Spleen (tissue), 11 donors: ENCODE results near the gene SLC29A3. TPM values are rescaled to one million over a fixed set of nuclear protein-coding genes. Genes with fewer than 3 reads are reported as not detected.

Experiments
- DNase-seq: peaks from one replicate; pipeline ENCODE4 v3.0.0-alpha.2; 2020
- H3K27ac ChIP-seq, 8 donors: fragments of 200-600 bp; sonication (generic) in 7 of 8; 1 replicate in 4 of 8; 2 replicates in 4 of 8; pipeline versions ENCODE4 v1.5.0 to v1.8.0; 2016 to 2021; ENCODE audit warnings: inconsistent platforms in 4 of 8, mild to moderate bottlenecking in 4 of 8, moderate library complexity in 1 of 8
- H3K27me3 ChIP-seq, 7 donors: fragments of 200-600 bp; sonication (generic) in 6 of 7; replicated peaks in 1 of 7; 1 replicate in 4 of 7; 2 replicates in 3 of 7; pipeline versions ENCODE4 v1.5.0 to v1.8.0; 2016 to 2021; ENCODE audit warnings: inconsistent platforms in 3 of 7, mild to moderate bottlenecking in 1 of 7
- H3K36me3 ChIP-seq, 6 donors: fragments of 200-600 bp; sonication (generic) in 5 of 6; 1 replicate in 4 of 6; 2 replicates in 2 of 6; pipeline versions ENCODE4 v1.5.0 to v1.8.0; 2016 to 2021; ENCODE audit warnings: inconsistent platforms in 2 of 6
- H3K4me1 ChIP-seq, 6 donors: fragments of 200-600 bp; sonication (generic) in 5 of 6; 1 replicate in 3 of 6; 2 replicates in 3 of 6; pipeline versions ENCODE4 v1.5.0 to v1.8.0; 2016 to 2021; ENCODE audit warnings: inconsistent platforms in 3 of 6
- H3K4me3 ChIP-seq, 8 donors: fragments of 200-600 bp; sonication (generic) in 7 of 8; 1 replicate in 4 of 8; 2 replicates in 4 of 8; pipeline versions ENCODE4 v1.5.0 to v1.8.0; 2016 to 2021; ENCODE audit warnings: inconsistent platforms in 4 of 8, mild to moderate bottlenecking in 4 of 8, moderate library complexity in 2 of 8
- H3K9me3 ChIP-seq, 8 donors: fragments of 200-600 bp; sonication (generic) in 7 of 8; 1 replicate in 4 of 8; 2 replicates in 4 of 8; pipeline versions ENCODE4 v1.5.0 to v1.8.0; 2016 to 2021; ENCODE audit warnings: inconsistent platforms in 4 of 8
- CTCF ChIP-seq, 11 experiments: fragments of 200-600 bp in 7 of 11; fragments of 450-650 bp in 4 of 11; sonication (generic) in 4 of 11; IDR thresholded peaks in 8 of 11; conservative IDR thresholded peaks in 3 of 11; 1 replicate in 7 of 11; 2 replicates in 4 of 11; pipeline versions ENCODE4 v1.4.0 to v1.8.0; 2016 to 2021; ENCODE audit warnings: antibody characterized with exemption in 11 of 11, inconsistent platforms in 4 of 11, mild to moderate bottlenecking in 1 of 11
- POLR2A ChIP-seq, 3 donors: fragments of 450-650 bp; IDR thresholded peaks; one replicate each; pipeline ENCODE4 v1.5.1; 2017; ENCODE audit warnings: antibody characterized with exemption in 3 of 3, mild to moderate bottlenecking in 1 of 3
- POLR2AphosphoS5 ChIP-seq, 3 donors: sonication (generic); formaldehyde crosslinking; IDR thresholded peaks; one replicate each; pipeline ENCODE4 v1.5.1; 2017; ENCODE audit warnings: antibody characterized with exemption in 3 of 3
- WGBS, 5 donors: extraction: QIAGEN DNeasy Blood & Tissue Kit in 3 of 5; methylation state at CpG; one replicate each; pipeline versions ENCODE4 v1.1.5 to v1.1.7; 2013 to 2018; 5-methylcytosine and 5-hydroxymethylcytosine counted together
- intact Hi-C: fragments of 100-400 bp; cut with DNase I; formaldehyde crosslinking; loops from one replicate; pipeline ENCODE4 v1.15.0; 2023; ENCODE audit warnings: low total_unique reads
- polyA plus RNA-seq, 3 donors: library from polyadenylated mRNA; stranded (reverse); fragments of 200-250 nt; gene quantifications; one replicate each; pipeline ENCODE4 v1.2.1, GENCODE V29; 2013
- total RNA-seq, 7 donors: library from RNA; depleted of rRNA in 3 of 7; stranded (reverse); fragments of >200 nt in 3 of 7; fragmentation: NEBNext Ultra II Directional in 4 of 7; extraction: Animal tissue kit (Norgen Biotek cat#: 25700) in 4 of 7; gene quantifications; one replicate each; pipeline versions ENCODE4 v1.1.0 to v1.2.1, GENCODE V29; 2016 to 2021
- donor health status: healthy with polysubstance abuse.
- donor health status: DM: no; HTN: no; CAD: no; lungs with moderate emphysema.
- donor health status: DM: no; HTN: no; CAD: no.
- donor health status: Bipolar disorder and iron deficiency.
- donor health status: healthy.
- donor health status: DM: no; HTN: no; CAD: no.
- donor health status: DM: yes; HTN: yes; CAD: no.

SLC29A3 gene
- total and polyA plus RNA-seq, 10 donors = 3.3 to 15.6 (median 7.7) TPM

DNA sequence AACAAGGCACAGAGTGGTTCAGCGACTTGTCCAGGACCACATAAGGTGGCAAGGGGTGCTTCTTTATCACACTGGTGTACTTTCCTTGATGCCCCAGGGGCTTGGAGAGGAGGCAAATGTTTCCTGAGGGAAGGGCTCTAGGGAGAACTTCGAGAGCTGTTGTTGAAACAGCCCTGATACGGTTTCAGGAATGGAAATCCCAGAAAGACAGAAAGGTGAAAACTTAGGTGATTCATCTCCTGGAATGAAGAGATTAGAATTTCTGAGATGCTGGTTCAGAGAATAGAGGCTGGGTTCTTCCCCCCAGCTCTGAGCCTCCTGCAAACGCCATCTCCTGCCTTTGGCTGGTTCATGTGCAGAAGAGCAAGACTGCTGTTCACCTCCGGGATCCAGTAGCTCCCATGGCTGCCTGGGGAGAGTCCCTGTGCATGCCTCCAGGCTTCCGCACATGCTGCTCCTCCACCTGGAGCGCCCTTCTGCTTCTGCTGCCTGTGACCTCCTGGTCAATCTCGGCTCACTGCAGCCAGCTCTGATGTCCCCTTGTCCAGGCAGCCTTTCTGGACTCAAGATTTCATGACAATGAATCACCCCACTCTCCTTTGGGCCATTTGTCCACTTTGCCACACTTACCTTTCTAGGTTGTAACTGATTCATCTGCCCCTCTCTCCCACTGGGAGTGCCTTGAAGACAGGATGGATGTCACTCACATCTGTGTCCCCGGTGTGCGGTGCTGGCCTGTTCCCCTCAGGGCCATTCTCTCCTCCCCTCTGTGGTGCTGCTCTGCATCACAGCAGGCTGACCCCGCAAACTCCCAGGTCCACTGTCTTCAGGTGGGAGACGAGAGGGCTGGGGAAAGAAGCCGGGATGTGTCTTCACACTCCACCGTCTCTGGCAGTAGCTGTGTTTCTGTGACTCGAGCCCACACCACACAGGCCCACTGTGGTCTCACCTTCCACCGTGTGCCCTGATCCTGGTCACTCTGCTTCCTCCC lies 74.0 kb downstream of the SLC29A3 start:
- Histone ChIP-seq H3K4me3 (no peak overlapping the region), H3K9me3 (no peaks in the 10 kb centered on the region), H3K27me3 (peaks cover 3 to 78% (median 19%) of the 10 kb centered on the region in 7 donors), H3K36me3 (no peaks in the 10 kb centered on the region), H3K27ac (no peak overlapping the region), H3K4me1 (peaks cover 7 to 24% (median 18%) of the 10 kb centered on the region in 6 donors)
- intact Hi-C loops = loop anchor here (10.0 kb wide), 1 partner anchor 312 kb away; no protein-coding TSS in a partner anchor
- no peak for DNase-seq
- no peak for TF ChIP-seq CTCF (IDR thresholded peaks at IDR 0.05 in 8 of 11, conservative IDR thresholded peaks at IDR 0.05 in 3 of 11)
- TF ChIP-seq POLR2AphosphoS5 (IDR thresholded peaks at IDR 0.05) = no peak
- TF ChIP-seq POLR2A (IDR thresholded peaks at IDR 0.05) = no peak
- WGBS, 5 donors = 82 to 89% (median 88%) methylated on average over 16 of the region's 16 CpGs

GRCh38 chr10:71393841-71394475 lies 74.9 kb downstream of the SLC29A3 start:
- DNase-seq = no peak
- H3K27me3 ChIP-seq = peaks cover 3 to 85% (median 25%) of the 10 kb centered on the region in 7 donors

DNA sequence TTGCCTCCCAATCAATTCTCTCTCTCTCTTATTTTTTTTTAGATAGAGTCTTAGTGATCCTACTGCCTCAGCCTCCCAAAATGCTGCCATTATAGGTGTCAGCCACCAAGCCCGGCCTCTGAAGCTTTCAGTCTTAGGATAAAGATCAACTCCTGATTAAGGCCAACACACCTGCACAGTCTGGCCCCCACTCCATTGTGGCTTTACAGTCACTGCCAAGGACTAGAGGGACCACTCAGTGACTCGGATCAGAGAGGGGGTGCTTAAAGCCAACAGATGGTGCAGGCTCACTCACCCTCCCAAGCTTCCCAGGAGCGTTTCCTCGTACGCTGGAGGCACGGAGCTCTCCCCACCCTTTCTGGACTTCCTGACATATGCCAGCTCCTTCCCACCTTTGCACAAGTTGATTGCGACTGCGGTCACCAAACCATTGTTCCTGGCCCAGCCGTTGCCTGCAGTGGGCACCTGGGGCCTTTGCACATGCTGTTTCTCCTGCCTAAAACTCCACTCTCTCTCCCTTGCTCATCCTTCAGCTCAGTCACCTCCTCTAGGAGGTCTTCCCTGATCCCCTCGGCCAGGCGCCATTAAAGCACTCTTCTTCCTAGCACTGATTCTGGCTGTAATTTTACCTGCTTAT lies 76.0 kb downstream of the SLC29A3 start:
- Histone ChIP-seq H3K4me3 (no peak overlapping the region), H3K4me1 (peaks cover 7 to 32% (median 18%) of the 10 kb centered on the region in 6 donors), H3K27me3 (peaks cover 3 to 86% (median 28%) of the 10 kb centered on the region in 7 donors), H3K27ac (no peak overlapping the region), H3K9me3 (no peaks in the 10 kb centered on the region), H3K36me3 (no peaks in the 10 kb centered on the region)
- no peak for DNase-seq
- no peak for TF ChIP-seq CTCF (IDR thresholded peaks at IDR 0.05 in 8 of 11, conservative IDR thresholded peaks at IDR 0.05 in 3 of 11)
- TF ChIP-seq POLR2AphosphoS5 (IDR thresholded peaks at IDR 0.05) = no peak
- no peak for TF ChIP-seq POLR2A (IDR thresholded peaks at IDR 0.05)
- intact Hi-C loops = loop anchor here (5.0 to 10.0 kb wide), 2 partner anchors 172 to 310 kb away; no protein-coding TSS in a partner anchor
- 90 to 97% (median 91%) methylated on average over 11 of the region's 11 CpGs for WGBS, 5 donors

More at GRCh38 chr10:71393841-71394475, 74.9 kb downstream of the SLC29A3 start:
- H3K4me1 ChIP-seq = peaks cover 7 to 32% (median 18%) of the 10 kb centered on the region in 6 donors
- no peak overlapping the region for H3K27ac ChIP-seq
- no peak for TF ChIP-seq POLR2A (IDR thresholded peaks at IDR 0.05)
- no peak for TF ChIP-seq POLR2AphosphoS5 (IDR thresholded peaks at IDR 0.05)
- TF ChIP-seq CTCF (IDR thresholded peaks at IDR 0.05 in 8 of 11, conservative IDR thresholded peaks at IDR 0.05 in 3 of 11) = no peak
- intact Hi-C loops = loop anchor here (10.0 kb wide), 1 partner anchor 311 kb away; no protein-coding TSS in a partner anchor
- H3K4me3 ChIP-seq = no peak overlapping the region
- 78 to 96% (median 91%) methylated on average over 6 to 8 of the region's 8 CpGs for WGBS, 5 donors
- no peaks in the 10 kb centered on the region for H3K36me3 ChIP-seq
- no peaks in the 10 kb centered on the region for H3K9me3 ChIP-seq
